Stimulated activated naive CD8-positive, alpha-beta T cell treated with anti-CD3 and anti-CD28 coated beads, Interleukin-15, amount 100 ng/mL, for 72 hours (primary cell): ENCODE measurements around the gene DOCK1.
"Not testable (repeated sequence)": the region's sequence is repeated elsewhere in the genome, so short reads cannot be mapped to it uniquely, and the experiment has no call there.

Experiments
- ATAC-seq: fragments of 150-1000 bp; cut with Tn5 transposase; 2 replicates; pipeline ENCODE4 v1.10.0; 2021; ENCODE audit warnings: mild to moderate bottlenecking, moderate library complexity
- DNase-seq, 2 donors: peaks; one replicate each; pipeline ENCODE4 v3.0.0; 2021 to 2022
- H3K27ac Mint-ChIP-seq, 2 donors: one replicate each; pipeline ENCODE4 v1.8.0; 2022; ENCODE audit warnings: mild to moderate bottlenecking in 2 of 2, mixed read lengths in 2 of 2, moderate library complexity in 2 of 2
- H3K27me3 Mint-ChIP-seq: one replicate; pipeline ENCODE4 v1.8.0; 2022; ENCODE audit warnings: mixed read lengths
- H3K4me1 Mint-ChIP-seq: one replicate; pipeline ENCODE4 v1.8.0; 2022; ENCODE audit warnings: mild to moderate bottlenecking, mixed read lengths
- H3K4me3 Mint-ChIP-seq, 2 donors: one replicate each; pipeline ENCODE4 v1.8.0; 2022; ENCODE audit warnings: mild to moderate bottlenecking in 2 of 2, mixed read lengths in 2 of 2, moderate library complexity in 1 of 2
- H3K9me3 Mint-ChIP-seq, 2 donors: one replicate each; pipeline ENCODE4 v1.8.0; 2022; ENCODE audit warnings: mixed read lengths in 2 of 2

The DOCK1 gene

DNA sequence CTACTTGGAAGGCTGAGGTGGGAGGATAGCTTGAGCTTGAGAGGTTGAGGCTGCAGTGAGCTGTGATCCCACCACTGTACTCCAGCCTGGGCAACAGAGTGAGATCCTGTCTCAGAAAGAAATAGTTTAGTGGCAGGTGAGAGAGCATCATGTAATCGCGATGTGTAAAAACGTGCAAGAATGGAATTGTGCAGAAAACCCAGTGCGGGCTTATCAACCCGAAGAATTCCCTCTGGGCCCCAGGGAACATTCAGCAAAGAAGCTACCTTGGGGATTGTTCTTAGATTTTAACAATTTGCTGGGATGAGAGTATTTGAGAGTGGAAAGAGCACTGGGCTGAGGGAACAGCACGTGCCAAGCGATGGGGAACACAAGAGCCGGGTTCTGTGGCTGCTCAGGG, 398.5 kb downstream of the DOCK1 start:
- Mint-ChIP-seq H3K9me3 (peaks cover 0 to 11% of the 10 kb centered on the region in 2 donors), H3K4me1 (no peaks in the 10 kb centered on the region), H3K27ac (no peak overlapping the region), H3K4me3 (no peak overlapping the region), H3K27me3 (peaks cover 38% of the 10 kb centered on the region)
- no peak for ATAC-seq
- no peak for DNase-seq

GRCh38 chr10:127306479-127306878, 401.3 kb downstream of the DOCK1 start:
- H3K27ac Mint-ChIP-seq: no peak overlapping the region
- no peak overlapping the region for H3K4me3 Mint-ChIP-seq
- ATAC-seq: no peak
- H3K4me1 Mint-ChIP-seq: no peaks in the 10 kb centered on the region
- H3K27me3 Mint-ChIP-seq: peaks cover 27% of the 10 kb centered on the region
- peaks cover 0 to 11% of the 10 kb centered on the region in 2 donors for H3K9me3 Mint-ChIP-seq
- no peak for DNase-seq

DNA sequence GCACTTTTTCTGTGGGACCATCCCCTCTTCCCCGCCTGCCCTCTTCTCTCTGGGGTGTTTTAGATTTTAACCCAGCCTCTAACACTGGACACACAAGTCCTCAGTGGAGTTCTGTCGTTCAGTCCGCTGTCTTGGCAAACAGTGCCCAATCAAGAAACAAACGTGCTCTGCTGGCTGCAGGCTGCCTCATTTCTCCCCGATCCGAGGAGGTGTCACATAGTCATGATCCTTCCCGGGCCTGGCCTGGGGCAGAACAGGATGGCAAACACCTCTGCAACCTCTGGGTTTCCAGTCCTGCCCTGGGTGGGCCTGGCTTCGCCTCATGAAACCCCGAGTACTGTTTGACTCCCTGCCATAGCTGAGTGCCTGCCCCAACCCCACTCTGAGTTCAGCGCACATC, 402.1 kb downstream of the DOCK1 start:
- H3K27me3 Mint-ChIP-seq: peaks cover 22% of the 10 kb centered on the region
- no peak overlapping the region for H3K27ac Mint-ChIP-seq
- peaks cover 0 to 11% of the 10 kb centered on the region in 2 donors for H3K9me3 Mint-ChIP-seq
- DNase-seq (no peak), ATAC-seq (peak; percentile 20)
- H3K4me3 Mint-ChIP-seq: no peak overlapping the region
- no peaks in the 10 kb centered on the region for H3K4me1 Mint-ChIP-seq

GRCh38 chr10:127308031-127308430, 402.8 kb downstream of the DOCK1 start:
- Mint-ChIP-seq H3K27ac (no peak overlapping the region), H3K9me3 (peaks cover 0 to 11% of the 10 kb centered on the region in 2 donors), H3K27me3 (peaks cover 28% of the 10 kb centered on the region), H3K4me1 (no peaks in the 10 kb centered on the region), H3K4me3 (no peak overlapping the region)
- ATAC-seq (no peak), DNase-seq (no peak)

GRCh38 chr10:127309619-127310018, 404.4 kb downstream of the DOCK1 start:
- ATAC-seq, H3K4me3 Mint-ChIP-seq, DNase-seq, H3K4me1 Mint-ChIP-seq, H3K27ac Mint-ChIP-seq: not testable (repeated sequence)
- peaks cover 33% of the 10 kb centered on the region for H3K27me3 Mint-ChIP-seq
- peaks cover 0 to 11% of the 10 kb centered on the region in 2 donors for H3K9me3 Mint-ChIP-seq

DNA sequence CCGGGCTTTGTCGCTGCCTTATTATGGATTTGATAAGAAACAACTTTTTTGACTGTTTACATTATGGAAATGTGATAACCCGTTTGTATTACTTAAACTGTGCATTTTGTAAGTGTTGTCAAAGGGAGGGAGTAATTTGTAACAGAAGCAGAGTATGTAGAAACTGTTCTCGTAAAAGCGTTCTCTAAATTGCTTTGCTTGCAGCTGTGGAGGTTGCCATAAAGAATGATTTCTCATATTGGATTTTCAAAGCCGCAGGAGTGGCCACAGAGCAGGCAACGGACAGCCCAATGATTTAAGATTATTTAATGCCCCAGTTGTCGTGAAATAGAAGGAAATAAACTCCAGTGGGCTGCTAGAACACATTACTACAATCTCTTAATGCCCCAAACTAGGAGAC, 405.2 kb downstream of the DOCK1 start:
- Mint-ChIP-seq H3K4me3 (no peak overlapping the region), H3K27ac (no peak overlapping the region), H3K4me1 (no peaks in the 10 kb centered on the region), H3K9me3 (peaks cover 0 to 11% of the 10 kb centered on the region in 2 donors), H3K27me3 (peaks cover 33% of the 10 kb centered on the region)
- ATAC-seq (no peak), DNase-seq (no peak)

- ATAC-seq (no peak), DNase-seq (no peak)
- Mint-ChIP-seq H3K4me1 (no peaks in the 10 kb centered on the region), H3K27me3 (peaks cover 33% of the 10 kb centered on the region), H3K4me3 (no peak overlapping the region), H3K9me3 (peaks cover 0 to 11% of the 10 kb centered on the region in 2 donors), H3K27ac (no peak overlapping the region)
Observed at GRCh38 chr10:127310923-127311322, 405.7 kb downstream of the DOCK1 start.

DNA sequence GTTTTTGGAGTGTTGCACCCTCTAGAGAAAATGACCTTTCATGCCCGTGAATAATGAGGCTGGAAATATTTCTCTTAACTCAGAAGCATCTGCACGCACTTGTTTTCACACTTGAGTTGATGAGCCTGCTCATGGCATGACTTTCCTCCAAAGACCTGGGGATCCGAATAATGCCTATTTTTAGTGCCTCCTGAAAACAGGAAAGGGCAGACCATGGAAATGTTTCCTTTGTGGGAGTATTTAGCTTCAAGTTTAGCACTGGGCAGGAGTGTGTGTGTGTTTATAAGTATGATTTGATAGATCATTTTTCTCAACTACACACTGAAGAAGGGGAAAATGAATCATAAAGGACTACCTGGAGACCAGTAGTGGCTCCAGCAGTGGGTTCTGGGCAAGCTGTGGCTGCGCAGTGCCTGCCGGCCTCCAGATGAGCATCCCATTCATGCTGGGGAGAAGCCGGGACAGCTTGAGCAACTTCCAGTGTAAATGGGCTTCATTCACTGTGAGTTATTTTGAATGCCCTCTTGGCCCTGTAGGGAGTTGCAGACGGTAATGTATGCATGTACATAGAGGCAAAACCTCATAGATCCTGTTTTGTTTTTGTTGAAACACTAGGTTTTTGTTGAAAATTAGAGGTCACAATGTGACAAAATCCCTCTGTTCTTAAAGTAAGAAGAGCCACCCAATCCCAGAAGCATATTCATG, 408.9 kb downstream of the DOCK1 start:
- peaks cover 14% of the 10 kb centered on the region for H3K27me3 Mint-ChIP-seq
- H3K27ac Mint-ChIP-seq: no peak overlapping the region
- no peaks in the 10 kb centered on the region for H3K9me3 Mint-ChIP-seq
- no peaks in the 10 kb centered on the region for H3K4me1 Mint-ChIP-seq
- ATAC-seq: no peak
- DNase-seq: no peak
- no peak overlapping the region for H3K4me3 Mint-ChIP-seq

DNA sequence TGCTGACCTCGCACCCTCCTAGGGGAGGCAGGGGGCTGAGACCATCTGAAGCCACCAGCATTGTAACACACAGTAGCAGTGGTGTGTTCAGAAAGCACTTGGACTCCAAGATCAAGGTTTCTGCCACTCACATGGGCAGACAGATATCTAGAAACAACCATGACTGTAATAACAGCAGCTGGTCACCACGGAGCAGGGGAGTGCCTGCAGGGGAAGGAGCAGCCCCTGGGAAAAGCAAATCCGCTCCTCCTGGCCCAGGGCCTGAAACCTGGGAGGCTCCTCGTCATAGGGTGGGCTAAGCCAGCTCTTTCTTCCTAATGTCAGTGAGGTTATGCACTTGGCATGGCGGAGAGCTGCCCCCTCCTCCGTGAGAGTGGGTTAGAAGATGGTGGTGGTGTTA, 409.6 kb downstream of the DOCK1 start:
- DNase-seq (no peak), ATAC-seq (no peak)
- H3K27ac Mint-ChIP-seq: no peak overlapping the region
- no peaks in the 10 kb centered on the region for H3K4me1 Mint-ChIP-seq
- peaks cover 14% of the 10 kb centered on the region for H3K27me3 Mint-ChIP-seq
- H3K9me3 Mint-ChIP-seq: no peaks in the 10 kb centered on the region
- no peak overlapping the region for H3K4me3 Mint-ChIP-seq

GRCh38 chr10:127315888-127316287, 410.7 kb downstream of the DOCK1 start:
- Mint-ChIP-seq H3K27ac (no peak overlapping the region), H3K9me3 (no peaks in the 10 kb centered on the region), H3K27me3 (peaks cover 14% of the 10 kb centered on the region), H3K4me1 (no peaks in the 10 kb centered on the region), H3K4me3 (no peak overlapping the region)
- ATAC-seq (no peak), DNase-seq (no peak)

DNA sequence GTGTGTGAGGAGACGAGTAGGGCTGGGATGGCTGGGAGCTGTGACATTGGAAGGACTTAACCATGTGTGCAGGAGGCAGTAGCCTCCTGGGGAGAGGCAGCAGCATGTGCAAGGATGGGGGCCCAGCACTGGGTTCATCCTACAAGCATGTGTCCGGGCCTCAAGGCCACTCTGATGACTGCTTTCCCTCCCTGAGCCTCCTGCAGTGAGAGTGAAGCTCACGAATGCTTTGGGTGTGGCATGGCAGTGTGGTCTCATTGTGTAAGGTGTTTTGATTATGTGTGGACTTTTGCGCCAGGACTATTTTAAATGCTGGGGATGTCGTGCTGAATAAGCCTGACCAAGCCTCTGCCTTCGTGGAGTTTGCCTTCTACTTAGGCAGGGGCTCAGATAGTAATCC, 413.2 kb downstream of the DOCK1 start:
- no peaks in the 10 kb centered on the region for H3K4me1 Mint-ChIP-seq
- no peaks in the 10 kb centered on the region for H3K9me3 Mint-ChIP-seq
- peaks cover 4% of the 10 kb centered on the region for H3K27me3 Mint-ChIP-seq
- DNase-seq (no peak), ATAC-seq (no peak)
- H3K27ac Mint-ChIP-seq: no peak overlapping the region
- H3K4me3 Mint-ChIP-seq: no peak overlapping the region

DNA sequence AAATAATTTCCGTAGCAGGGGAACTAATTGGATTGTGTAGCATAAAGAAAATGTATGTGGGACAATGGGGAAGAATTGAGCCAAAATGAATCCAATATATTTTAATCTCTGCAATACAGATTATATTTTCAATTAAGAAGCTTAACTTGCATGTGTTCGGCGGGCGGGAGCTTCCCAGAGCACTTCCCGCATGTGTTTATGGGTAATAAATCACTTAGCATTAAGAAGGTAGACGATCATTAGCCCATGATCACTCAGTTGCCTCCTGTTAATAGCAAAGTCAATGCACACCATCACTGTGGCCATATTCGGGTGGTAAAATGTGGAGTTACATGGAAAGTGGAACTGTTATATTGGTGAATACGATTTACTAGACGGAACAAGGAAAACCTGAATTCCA, 414.0 kb downstream of the DOCK1 start:
- Mint-ChIP-seq H3K4me1 (no peaks in the 10 kb centered on the region), H3K9me3 (no peaks in the 10 kb centered on the region), H3K4me3 (no peak overlapping the region), H3K27ac (no peak overlapping the region), H3K27me3 (peaks cover 12% of the 10 kb centered on the region)
- DNase-seq (no peak), ATAC-seq (no peak)

- Mint-ChIP-seq H3K9me3 (no peaks in the 10 kb centered on the region), H3K27ac (no peak overlapping the region), H3K4me3 (no peak overlapping the region), H3K4me1 (no peaks in the 10 kb centered on the region), H3K27me3 (peaks cover 13% of the 10 kb centered on the region)
- DNase-seq (no peak), ATAC-seq (no peak)
Observed at GRCh38 chr10:127319691-127320090, 414.5 kb downstream of the DOCK1 start.

DNA sequence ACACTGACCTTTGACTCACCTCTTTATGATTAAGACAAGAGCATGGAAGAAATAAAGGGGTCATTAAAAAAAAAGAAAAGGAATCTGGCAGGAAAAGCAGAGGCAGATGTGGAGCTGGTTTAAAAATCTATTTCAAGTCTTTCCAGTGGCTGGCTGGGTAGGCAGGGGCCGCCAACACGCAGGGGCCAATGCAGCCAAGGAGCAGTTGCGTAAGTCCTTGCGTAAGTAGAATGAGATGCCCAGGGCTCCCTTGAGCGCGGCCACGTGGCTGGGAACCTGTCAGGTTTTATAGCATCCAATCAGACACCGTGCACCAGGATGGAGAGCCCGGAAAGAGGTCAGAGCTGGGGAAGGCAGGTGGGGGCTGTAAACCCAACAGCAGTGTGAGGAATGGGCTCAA, 414.9 kb downstream of the DOCK1 start:
- no peaks in the 10 kb centered on the region for H3K9me3 Mint-ChIP-seq

GRCh38 chr10:127322286-127322685, 417.1 kb downstream of the DOCK1 start:
- H3K9me3 Mint-ChIP-seq: no peaks in the 10 kb centered on the region
- H3K4me1 Mint-ChIP-seq: no peaks in the 10 kb centered on the region
- peaks cover 13% of the 10 kb centered on the region for H3K27me3 Mint-ChIP-seq
- ATAC-seq: no peak
- H3K27ac Mint-ChIP-seq: no peak overlapping the region
- DNase-seq: no peak
- no peak overlapping the region for H3K4me3 Mint-ChIP-seq

More for the DNA sequence above, 414.9 kb downstream of the DOCK1 start:
- Mint-ChIP-seq H3K4me1 (no peaks in the 10 kb centered on the region), H3K27ac (peak overlapping the region in 1 of 2 donors; percentile 61), H3K4me3 (no peak overlapping the region), H3K27me3 (peaks cover 13% of the 10 kb centered on the region)
- no peak for ATAC-seq
- DNase-seq: no peak

GRCh38 chr10:127325506-127325905, 420.3 kb downstream of the DOCK1 start:
- H3K9me3 Mint-ChIP-seq: no peaks in the 10 kb centered on the region
- no peak for DNase-seq
- H3K27me3 Mint-ChIP-seq: peaks cover 22% of the 10 kb centered on the region
- no peak overlapping the region for H3K27ac Mint-ChIP-seq
- H3K4me3 Mint-ChIP-seq: no peak overlapping the region
- ATAC-seq: no peak
- H3K4me1 Mint-ChIP-seq: no peaks in the 10 kb centered on the region

GRCh38 chr10:127326883-127327282, 421.7 kb downstream of the DOCK1 start:
- DNase-seq: no peak
- ATAC-seq: no peak
- H3K27ac Mint-ChIP-seq: no peak overlapping the region
- no peaks in the 10 kb centered on the region for H3K4me1 Mint-ChIP-seq
- H3K4me3 Mint-ChIP-seq: no peak overlapping the region
- H3K9me3 Mint-ChIP-seq: no peaks in the 10 kb centered on the region
- H3K27me3 Mint-ChIP-seq: peaks cover 22% of the 10 kb centered on the region
